AG20443 (cell line): ENCODE data around the gene MPV17.
A peak's percentile ranks its signal among the peaks of the same experiment; 100 is the strongest.
"Not testable (repeated sequence)": the region's sequence is repeated elsewhere in the genome, so short reads cannot be mapped to it uniquely, and the experiment has no call there.

Experiments used
- DNase-seq: peaks from one replicate; pipeline ENCODE4 v3.0.0; 2012; ENCODE audit warnings: low spot score, mixed read lengths

Gene MPV17

GRCh38 chr2:27322766-27323595 is at the start of gene MPV17:
Gene MPV17, minus strand, starts transcription at chr2:27323097. Its CDS starts 580 bp downstream, at chr2:27322517.
- peak; percentile 97 for DNase-seq

DNA sequence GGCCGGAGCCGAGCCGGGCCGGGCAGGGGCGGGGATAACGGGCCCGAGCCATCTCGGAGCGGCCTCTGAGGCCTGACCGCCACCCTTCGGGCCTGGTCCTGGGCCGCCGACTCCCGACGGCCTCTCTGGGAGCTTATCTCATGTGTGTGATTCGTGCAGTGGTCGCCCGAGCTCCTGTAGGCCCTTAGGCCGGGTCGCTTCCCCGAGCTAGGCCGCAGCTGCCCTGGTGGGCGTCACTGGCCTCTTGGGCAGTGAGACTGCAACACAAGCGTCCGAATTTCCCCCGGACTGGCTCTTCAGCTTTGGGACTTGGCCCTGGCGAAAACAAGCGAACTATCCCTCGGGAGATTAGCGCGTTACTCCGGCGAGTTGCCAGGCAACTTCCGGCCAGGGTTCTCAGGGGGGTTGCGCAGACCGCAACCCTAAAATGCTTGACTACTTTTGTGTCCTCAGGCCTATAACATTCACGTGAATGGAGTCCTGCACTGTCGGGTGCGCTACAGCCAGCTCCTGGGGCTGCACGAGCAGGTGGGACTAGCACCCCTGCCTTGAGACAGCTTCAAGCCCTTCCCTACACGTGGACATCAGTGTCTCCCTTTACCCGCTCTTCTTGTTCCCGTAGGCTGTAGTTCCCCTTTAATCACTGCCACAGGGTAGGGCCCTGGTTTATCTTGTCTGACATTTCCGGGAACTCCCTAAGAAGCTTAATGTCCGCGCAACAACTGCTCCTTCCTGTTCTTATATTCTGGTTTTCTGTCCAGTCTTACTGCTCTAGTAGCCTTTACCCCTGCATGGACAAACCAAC is 48.1 kb upstream of the MPV17 start:
- no peak for DNase-seq

DNA sequence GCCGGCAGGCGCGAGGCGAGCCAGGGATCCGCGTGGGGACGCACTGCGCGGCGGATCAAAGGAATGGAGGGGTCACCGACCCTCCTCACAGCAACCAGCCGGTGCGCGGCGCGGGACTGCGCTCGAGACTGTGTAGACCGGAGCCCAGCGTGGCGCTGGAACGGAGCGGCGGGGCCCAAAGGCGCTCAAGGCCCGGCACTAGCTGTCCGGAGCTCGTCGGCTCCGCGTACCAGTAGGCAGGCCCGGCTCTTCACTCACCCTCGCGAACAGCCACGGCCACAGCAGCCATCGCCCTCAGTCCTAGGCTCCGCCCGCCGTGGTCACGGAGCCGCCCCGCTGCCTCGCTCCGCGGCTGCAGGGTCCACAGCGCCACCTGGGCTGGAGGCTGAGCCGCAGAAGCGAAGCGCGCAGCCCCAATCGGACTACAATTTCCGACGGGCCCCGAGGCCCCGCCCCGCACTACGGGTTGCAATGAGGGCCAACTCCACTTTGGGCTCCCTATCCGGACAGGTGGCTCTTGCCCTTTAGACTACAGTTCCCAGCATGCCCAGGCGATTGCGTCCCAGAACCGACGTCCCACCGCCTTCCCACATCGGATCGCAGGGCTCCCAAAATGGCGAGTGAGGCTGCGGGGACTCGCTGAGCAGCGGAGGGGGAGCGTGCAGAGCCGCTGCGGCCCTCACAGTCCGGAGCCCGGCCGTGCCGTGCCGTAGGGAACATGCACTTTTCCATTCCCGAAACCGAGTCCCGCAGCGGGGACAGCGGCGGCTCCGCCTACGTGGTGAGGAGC is 47.3 kb upstream of the MPV17 start, which contains the start of the genes EIF2B4 and SNX17:
EIF2B4 (minus strand) TSS at position 313 of the 790 bp plus-strand sequence; CDS start at position 289, 24 bp downstream.
SNX17 (plus strand) TSS at position 591 of the 790 bp plus-strand sequence; CDS start at position 719, 128 bp downstream.
- DNase-seq = peak; percentile 97

- DNase-seq = peak; percentile 82
Observed at GRCh38 chr2:27369471-27370025, 46.7 kb upstream of the MPV17 start.

DNA sequence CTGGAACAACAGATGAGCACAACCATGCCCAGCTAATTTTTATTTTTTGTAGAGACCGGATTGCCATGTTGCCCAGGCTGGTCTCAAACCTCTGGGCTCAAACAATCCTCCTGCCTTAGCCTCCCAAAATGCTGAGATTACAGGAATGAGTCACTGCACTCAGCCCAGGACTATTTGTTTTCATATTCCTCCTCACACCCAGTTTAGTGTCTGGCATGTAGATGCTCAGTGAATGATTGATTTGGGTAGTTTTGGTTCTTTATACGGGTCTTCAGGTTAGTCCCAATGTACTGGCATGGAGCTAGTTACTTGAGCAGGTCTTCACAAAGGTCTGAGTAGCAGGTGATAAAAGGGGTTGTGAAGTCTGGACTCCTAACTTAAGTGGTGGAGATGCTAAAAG is 41.0 kb upstream of the MPV17 start:
- DNase-seq = no peak

DNA sequence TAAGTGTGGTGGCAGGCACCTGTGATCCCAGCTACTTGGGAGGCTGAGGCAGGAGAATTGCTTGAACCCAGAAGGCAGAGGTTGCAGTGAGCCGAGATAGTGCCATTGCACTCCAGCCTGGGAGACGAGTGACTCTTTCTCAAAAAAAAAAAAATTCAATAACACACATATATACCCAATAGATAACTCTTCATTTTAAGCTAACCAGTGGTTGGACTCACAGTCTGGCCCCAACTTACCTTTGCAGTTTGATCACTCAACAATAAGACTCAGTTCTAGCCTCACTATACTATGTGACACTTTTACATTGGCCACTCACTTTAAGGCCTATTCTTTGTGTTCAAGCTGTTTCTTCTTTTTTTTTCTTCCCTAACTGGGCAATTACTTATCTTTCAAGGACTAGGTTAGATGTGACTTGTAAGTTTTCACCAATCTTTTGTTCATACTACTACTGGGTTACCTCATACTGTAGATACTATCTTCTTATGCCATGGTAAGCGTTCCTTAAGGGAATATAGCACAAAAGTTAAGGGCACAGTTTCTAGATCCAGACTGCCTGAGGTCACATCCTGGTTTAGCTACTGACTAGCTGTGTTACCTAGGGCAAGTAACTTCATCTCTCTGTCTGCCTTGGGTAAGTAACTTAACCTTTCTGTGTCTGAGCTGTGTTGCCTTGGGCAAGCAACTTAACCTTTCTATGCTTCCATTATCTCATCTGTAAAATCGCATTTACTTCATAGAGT is 40.0 kb upstream of the MPV17 start:
- DNase-seq = no peak

DNA sequence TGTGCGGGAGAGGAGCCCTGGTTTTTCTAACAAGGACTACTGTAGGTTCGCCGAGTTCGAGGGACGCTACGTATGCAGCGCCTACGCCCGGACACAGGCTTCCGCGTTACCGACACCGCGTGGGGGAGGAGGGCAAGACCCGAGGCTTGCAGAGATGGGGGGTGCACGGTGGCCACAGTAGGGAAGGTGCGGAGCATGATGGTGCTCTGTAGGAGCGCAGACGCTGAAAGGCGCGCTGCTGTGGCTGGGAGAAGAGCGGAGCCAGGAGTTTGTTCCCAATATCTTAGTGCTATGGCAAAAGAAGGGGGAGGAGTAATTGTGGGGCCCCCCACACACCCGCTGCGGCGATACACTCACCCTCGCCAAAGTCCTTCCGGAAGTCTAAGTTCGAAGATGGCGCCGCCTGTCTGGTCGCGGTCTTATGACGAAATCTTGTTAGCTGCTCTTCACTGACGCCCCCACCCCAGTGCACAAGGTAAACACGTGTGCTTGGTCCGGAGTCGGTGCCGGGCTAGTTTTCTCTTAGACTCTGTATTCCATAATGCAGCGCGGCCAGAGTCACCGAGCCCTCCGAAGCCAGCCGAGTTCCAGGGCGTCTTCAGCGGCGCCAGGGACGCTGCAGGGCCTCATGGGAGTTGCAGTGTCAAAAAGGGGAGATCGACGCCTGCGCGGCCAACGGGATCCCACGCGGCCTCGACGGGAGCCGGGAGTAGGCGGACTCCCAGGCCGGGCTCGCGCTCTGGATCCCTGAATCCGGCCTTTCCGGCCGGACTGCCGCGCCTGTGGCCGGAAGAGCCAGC is 33.7 kb upstream of the MPV17 start, which contains the start of gene GTF3C2:
GTF3C2 (minus strand) TSS at position 383 of the 800 bp plus-strand sequence. CDS start 13,210 bp downstream, outside the sequence.
- DNase-seq = peak; percentile 97

DNA sequence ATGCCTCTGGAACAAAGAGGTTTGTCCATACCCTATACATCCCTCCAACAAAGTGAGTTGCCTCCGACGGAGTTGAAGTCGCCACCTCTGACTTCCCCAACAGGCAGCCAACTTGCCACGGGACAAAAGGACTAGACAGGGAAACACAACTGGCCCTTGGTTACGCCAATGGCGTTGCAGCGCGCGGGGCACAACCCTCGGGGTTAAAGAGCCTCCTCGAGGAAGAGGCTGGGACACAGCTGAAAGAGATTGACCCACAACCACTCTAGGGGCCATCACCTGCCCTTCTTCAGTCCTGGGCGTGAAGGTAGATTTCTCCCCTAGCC is 33.1 kb upstream of the MPV17 start:
- DNase-seq = peak; percentile 60

DNA sequence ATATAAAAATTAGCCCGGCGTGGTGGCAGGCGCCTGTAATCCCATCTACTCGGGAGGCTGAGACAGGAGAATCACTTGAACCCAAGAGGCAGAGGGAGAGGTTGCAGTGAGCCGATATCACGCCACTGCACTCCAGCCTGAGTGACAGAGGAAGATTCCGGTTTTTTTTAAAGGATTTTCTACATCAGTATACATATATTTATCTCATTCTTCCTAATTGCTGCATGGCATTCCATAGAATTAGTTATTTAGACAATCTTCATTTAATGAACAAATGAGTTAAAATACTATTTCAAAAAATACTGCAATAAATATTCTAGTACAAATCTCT is 31.7 kb upstream of the MPV17 start:
- DNase-seq = no peak

DNA sequence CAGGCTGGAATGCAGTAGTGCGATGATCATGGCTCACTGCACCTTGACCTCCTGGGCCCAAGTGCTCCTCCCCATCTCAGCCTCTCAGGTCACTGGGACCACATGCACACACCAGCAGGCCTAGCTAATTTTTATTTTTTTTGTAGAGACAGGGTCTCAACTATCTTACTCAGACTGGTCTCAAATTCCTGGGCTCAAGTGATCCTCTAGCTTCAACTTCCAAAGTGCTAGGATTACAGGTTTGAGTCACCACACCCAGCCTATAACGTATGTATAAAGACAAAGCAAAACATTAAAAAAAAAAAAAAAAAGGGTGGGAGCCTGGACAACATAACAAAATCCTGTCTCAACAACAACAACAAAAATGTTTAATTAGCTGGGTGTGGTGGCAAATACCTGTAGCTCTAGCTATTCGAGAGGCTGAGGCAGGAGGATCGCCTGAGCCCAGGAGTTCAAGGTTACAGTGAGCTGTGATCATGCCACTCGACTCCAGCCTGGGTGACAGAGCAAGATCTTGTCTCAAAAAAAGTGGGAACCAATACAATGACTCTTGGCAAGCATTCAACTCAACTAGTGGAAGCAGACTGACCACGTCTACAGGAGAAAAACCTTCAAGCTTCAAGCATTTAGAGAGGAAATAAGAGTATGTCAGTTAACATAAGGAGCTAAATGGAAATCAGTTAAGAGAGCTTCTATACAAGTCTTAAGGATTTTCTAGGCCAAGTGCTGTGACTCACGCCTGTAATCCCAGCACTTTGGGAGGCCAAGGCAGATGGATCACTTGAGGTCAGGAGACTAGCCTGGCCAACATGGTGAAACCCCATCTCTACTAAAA is 31.1 kb upstream of the MPV17 start:
- no peak for DNase-seq

GRCh38 chr2:27353386-27353761 is 30.5 kb upstream of the MPV17 start:
- not testable (repeated sequence) for DNase-seq

DNA sequence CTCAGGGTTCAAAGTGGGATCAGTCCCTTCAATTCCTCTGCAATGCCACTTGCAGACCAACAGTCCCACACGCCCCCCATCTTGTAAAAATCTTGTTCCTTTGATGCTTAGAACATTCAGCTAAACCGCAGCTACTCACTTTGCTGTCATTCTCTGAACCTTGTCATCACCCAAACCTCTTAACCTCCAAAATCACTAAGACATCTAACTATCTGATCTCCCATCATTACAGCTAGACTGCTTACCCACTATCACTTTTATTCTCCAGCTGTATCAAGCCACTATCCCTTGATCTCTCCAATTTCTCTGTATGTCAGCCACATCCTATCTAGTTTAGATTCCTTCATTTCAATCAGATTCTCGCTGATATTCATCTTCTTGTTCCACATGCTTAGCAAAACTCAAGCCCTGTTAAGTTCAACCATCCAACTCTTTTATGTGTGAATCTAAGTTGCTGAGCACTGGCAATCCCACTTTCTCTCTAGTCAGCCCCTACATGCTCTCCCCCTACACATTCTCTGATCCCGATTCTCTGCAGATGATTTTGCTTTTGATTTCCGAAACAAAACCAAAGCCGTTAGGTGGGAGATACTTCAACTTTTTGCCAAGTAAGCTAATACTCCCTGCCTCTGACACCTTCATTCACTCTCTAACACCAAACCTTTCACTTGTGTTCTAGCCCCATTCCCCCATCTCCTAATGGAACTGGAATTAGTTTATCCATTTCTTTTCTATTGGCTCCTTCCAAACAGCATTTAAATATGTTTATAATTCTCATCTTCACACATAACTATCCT is 29.1 kb upstream of the MPV17 start:
- DNase-seq = no peak

DNA sequence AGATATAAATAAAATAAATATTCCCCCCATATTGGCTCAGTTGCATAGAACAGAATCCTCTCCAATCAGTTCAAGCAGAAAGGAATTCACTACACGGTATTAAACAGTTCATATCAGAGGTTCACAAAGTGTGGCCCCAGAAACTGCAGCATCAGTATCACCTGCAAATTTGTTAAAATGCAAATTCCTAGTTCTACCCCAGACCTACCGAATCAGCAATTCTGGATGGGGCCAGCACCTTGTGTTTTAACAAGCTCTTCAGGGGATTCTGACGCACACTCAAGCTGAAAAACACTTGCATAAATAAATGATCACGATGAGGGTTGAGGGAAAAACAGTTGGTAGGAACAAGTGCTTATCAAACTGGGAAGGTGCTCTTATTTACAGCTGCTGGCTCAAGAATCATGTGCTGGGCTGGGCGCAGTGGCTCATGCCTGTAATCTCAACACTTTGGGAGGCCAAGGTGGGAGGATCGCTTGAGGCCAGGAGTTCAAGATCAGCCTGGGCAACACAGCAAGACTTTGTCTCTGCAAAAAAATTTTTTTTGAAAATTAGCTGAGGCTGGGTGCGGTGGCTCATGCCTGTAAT is 27.3 kb upstream of the MPV17 start:
- no peak for DNase-seq

- no peak for DNase-seq
Observed at GRCh38 chr2:27347641-27348040, 24.7 kb upstream of the MPV17 start.

- no peak for DNase-seq
Observed at GRCh38 chr2:27336173-27336572, 13.3 kb upstream of the MPV17 start.

DNA sequence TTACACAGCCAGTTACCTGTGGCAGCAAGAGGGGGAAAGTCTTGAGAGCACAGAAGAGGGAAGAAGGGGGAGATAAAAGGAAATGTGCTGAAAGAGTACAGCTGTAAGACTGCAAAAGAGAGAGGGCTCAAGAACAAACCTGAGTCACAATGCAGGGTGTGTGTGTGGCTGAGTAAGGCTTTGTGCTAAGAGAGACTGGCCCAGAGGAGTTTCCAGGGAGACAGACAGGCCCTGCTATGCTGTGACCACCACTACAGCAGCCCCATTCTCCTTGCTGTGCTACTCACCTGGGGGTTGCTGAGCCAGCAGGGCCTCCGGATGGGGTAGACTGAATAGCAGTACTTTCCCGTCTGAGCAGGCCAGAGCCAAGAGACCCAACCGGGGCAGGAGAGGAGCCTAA is 12.4 kb upstream of the MPV17 start:
- DNase-seq = no peak

- DNase-seq = no peak
Observed at GRCh38 chr2:27324720-27325119, 1.8 kb upstream of the MPV17 start.

DNA sequence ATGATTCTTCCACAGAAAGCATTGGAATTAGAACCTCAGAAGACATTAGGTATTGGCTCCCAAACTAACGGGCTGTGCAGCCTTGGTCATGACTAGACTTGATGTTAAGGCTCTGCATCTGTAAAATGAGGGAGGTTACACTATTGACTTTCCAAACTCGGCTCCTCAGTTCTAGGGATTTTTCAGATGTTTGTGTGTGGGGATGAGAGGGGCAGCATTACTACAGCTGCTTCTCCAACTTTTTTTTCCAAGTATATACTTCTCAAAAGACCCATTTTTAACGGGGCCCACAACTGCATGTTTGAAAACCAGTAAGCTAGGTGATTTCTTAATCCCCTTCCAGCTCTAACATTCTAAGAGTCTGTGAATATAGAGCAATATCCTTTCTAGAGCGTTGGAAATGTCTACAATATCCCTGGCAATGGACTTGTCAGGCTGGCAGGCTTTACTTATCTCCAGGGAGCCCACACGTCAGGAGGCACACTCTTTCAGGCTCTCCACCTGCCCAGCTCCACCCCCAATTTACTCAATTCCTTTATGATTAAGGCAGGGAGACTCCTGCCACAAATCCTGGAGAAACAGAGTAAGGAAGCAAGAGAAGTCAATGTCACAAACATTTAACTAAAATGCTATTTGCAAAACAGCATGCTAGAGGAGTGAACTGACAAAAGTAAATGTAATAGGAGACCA is 844 bp upstream of the MPV17 start:
- no peak for DNase-seq
